Eye (tissue), 1 donor: Measurements from ENCODE around the gene TNFRSF8.
"Not testable (repeated sequence)": the region's sequence is repeated elsewhere in the genome, so short reads cannot be mapped to it uniquely, and the experiment has no call there.

Source experiments
- DNase-seq: peaks from one replicate; pipeline ENCODE4 v3.0.0-alpha.2; 2015

Gene TNFRSF8

GRCh38 chr1:12063141-12064072 lies at the start of gene TNFRSF8:
Gene TNFRSF8, plus strand, starts transcription at chr1:12063303. Its CDS starts 296 bp downstream, at chr1:12063599.
- no peak for DNase-seq

DNA sequence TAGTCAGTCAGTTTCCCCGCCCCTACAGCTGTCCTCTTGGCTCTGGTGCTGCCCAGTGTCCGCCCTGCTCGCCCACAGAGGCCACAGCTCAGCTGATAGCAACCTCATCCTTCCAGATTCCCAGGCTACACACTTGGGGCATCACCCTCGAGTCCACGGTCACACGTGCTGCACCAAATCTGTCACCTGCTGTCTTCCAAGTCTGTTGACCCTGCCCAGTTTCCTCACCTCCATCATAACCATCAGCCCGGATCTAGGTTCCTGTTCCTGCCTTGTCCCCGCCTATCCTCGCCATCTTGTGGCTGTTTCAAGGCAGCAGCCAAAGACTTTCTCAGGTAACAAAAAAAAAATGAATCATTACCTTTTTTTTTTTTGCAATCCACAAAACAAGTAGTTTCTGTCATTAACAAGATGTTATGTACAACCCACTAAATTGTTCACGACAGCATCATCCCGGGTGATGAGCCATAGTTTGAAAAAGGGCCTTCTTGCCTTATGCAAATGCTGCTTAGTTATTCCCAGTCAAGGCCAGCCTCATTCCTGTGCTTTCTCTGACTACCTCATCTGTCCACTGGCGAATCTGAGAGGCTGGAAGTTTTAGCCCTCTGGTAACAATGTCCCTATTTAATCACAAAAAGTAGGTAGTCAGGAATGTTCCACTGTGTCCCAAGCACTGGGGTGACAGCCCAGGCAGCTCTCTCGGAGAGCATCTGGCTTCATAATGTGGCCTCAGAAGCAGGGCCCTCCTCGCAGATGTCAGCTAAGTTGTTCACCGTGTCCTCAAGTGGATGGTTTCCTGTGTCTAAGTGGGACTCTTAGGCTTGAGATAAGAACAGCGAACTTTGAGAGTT lies 48.7 kb upstream of the TNFRSF8 start:
- no peak for DNase-seq

GRCh38 chr1:12015001-12015491 lies 48.1 kb upstream of the TNFRSF8 start:
- no peak for DNase-seq

GRCh38 chr1:12015499-12015898 lies 47.6 kb upstream of the TNFRSF8 start:
- DNase-seq, result no peak

DNA sequence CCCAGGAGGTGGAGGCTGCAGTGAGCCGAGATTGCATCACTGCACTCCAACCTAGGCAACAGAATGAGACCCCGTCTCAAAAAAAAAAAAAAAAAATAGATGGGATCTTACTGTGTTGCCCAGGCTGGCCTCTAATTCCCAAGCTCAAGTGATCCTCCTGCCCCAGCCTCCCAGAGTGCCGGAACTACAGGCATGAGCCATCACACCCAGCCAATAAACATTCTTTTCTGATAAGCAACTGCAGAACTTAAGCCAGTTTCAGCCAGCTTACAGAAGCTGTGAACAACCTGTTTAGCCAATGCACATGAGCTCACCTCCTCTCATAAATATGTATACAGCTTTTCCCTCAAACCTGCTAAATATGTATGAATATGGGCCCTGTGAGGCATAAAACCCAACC lies 46.9 kb upstream of the TNFRSF8 start:
- DNase-seq, result no peak

DNA sequence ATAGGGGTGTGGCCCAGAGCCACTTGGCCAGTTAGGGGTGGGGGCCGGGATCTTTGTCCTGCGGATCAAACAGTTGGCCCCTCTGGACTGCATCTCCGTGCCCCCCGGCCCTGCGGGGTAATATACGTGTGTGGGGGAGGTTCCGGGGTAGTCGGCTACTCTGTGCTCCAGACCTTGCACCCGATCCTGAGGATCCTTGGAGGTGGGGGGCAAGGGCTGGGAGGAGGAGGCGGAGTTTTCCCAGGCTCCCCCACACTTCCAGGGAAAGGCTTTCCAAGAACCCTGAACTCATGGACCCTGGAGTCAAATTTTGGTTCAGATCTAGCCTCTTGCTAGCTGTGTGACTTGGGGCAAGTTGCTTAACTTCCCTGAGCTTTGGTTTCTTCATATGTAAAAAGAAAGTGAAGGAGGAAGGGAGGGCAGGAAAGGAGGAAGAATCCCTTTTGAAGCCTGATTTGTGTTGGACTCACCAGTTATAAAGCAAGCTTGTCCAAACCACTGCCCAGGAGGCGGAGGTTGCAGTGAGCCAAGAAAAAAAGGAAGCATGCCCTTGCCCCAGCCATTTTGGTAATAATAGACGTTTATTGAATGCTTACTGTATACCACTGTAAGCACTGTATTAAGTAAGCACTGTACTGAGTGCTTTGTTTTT lies 43.1 kb upstream of the TNFRSF8 start:
- peak; percentile 52 for DNase-seq

DNA sequence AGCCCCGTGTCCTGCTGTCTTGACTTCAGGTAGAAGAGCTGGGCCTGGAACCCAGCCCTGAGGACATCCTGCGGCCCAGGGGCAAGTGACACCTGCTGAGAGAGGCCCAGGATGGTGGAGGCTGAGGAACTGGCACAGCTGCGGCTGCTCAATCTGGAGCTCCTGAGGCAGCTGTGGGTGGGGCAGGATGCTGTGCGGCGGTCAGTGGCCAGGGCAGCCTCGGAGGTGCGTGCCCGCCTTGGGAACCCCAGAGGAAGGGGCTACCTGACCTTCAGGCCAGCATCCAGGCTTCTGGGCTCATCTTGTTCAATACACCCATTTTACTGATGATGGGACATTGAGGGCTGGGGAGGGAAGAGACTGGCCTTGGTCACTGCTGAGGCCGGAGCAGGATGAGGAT lies 41.5 kb upstream of the TNFRSF8 start:
- no peak for DNase-seq

- no peak for DNase-seq
Measured at GRCh38 chr1:12022036-12022435, 41.1 kb upstream of the TNFRSF8 start.

- DNase-seq, result no peak
Measured at GRCh38 chr1:12026586-12026985, 36.5 kb upstream of the TNFRSF8 start.

GRCh38 chr1:12028248-12028647 lies 34.9 kb upstream of the TNFRSF8 start:
- DNase-seq, result no peak

DNA sequence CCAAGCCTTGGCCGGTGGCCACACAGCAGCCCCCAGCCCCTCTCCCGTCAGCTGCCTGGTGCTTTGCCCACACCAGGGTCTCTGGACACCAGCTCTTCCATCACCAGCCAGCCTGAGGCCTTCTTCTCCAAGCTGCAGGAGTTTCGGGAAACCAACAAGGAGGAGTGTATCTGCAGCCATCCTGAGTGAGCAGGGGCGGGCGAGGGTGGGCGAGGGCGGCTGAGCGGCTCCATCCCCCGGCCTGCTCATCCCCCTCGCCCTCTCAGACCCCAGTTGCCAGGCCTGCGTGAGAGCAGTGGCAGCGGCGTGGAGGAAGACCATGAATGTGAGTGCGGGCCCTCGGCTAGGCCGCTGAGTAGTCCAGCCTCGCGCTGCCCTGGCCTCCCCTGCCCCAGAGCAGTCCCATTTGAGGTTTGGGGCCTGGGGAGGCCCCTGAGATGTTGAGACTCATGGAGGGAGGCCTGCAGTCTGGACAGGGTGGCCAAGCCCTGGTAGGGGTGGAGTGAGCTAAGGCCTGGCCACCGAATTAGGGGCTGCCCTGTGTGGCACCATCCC lies 34.1 kb upstream of the TNFRSF8 start:
- DNase-seq, result no peak

DNA sequence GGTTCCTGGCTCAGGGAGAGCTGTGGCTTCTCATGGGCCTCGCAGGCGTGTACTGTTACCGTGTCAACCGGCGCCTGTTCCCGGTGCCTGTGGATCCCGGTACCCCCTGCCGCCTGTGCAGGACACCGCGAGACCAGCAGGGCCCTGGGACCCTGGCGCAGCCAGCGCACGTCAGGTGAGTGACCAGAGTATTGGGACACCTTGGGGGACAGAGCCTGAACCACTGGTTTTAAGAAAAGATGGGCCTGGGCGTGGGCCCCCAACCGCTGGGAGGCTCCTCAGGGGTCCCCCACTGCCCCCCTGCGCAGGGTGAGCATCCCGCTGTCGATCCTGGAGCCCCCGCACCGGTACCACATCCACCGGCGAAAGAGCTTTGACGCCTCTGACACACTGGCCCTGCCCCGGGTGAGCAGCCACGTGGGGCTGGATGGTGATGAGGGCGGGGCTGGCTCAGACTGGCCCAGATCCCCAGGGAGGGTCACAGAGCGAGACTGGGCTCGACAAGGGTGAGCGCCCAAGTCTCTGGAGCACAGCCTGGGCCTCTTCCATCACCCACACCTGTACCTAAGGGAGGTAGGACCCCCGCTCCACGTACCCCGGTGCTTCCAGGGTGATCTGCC lies 33.3 kb upstream of the TNFRSF8 start:
- no peak for DNase-seq

- no peak for DNase-seq
Measured at GRCh38 chr1:12031039-12031980, 31.8 kb upstream of the TNFRSF8 start.

- no peak for DNase-seq
Measured at GRCh38 chr1:12032161-12032621, 30.9 kb upstream of the TNFRSF8 start.

- DNase-seq, result not testable (repeated sequence)
Measured at GRCh38 chr1:12033441-12033840, 29.7 kb upstream of the TNFRSF8 start.

DNA sequence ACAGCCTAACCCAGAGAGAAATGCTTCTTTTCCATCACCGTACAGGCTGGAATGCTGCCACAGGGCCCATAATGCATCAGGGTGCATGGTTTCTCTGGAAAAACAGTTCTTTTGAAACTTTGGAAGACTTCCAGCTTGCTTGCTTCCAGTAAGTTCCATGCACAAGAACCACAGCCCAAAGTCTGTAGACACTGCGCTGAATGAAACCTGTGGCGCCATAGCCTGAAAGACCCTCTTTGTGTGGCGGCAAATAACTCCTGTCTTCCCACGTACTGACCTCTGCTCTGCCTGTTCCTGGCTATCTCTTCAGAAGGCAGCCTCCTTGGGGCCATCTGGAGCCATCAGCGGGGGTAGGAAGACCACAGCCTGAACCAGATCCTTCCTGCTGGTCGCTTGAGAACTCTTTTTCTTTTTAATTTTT lies 28.7 kb upstream of the TNFRSF8 start:
- DNase-seq, result no peak

DNA sequence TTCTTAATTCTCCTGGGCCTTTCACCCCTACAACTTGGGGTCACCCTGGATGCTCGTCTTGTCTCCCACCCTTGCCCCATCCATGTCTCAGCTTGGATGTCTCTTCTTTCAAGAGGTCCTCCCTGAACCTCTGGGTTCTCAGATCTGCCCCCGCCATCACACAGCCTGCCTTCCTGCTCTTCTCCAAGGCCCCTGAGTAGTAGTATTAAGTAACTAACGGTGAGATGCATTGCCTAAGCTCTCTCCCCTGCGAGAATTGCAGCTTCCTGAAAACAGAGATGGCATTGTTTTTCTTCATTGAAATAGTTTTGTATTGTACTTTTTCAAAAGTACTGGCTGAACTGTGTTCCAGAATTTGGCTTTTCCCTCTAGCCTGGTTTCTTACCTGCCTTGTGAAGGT lies 27.8 kb upstream of the TNFRSF8 start:
- no peak for DNase-seq

- no peak for DNase-seq
Measured at GRCh38 chr1:12037486-12038355, 25.4 kb upstream of the TNFRSF8 start.

DNA sequence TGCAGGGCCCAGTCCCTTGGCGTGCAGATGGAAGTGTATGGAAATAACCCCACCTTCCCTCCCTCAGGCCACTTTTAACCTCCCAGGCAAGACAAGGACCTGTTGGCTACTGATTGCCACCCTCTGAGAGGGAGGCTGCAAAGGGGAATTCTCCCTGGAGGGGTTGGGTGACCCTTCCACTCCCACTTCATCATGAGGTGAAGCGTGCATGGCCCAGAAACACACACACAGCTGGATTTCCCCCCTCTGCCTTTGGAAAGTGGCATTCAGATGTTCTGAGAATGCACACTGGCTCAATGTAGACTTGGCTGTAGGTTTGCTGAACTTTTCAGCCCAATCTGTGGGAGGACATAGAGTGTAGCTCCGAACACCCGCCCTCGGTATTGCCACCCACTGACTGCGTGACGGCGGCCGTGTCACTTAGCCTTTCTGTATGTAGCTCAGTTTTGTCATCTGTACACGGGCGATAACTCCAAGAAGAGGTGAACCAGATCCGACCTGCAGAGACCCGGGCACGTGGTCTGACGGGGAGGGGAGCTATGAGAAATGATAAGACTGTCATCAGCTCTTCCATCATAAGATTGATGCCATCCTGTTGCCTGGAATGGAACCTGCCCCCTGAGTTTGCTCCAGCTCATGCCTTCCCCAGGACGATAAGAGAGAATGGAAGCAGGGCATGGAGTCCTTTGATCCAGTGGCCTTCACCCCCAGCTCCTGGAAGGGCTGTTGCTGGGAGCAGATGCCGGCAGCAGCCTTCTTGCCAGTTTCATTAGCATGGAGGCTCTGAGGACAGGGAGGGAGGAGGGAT lies 24.5 kb upstream of the TNFRSF8 start:
- DNase-seq, result no peak
